GM18858 (cell line): ENCODE measurements around the gene CACNA1E.

ENCODE experiments used
- ATAC-seq: cut with Tn5 transposase; IDR thresholded peaks from one replicate; pipeline ENCODE4 v1.9.1; 2021; ENCODE audit not compliant: unreplicated experiment

CACNA1E gene

DNA sequence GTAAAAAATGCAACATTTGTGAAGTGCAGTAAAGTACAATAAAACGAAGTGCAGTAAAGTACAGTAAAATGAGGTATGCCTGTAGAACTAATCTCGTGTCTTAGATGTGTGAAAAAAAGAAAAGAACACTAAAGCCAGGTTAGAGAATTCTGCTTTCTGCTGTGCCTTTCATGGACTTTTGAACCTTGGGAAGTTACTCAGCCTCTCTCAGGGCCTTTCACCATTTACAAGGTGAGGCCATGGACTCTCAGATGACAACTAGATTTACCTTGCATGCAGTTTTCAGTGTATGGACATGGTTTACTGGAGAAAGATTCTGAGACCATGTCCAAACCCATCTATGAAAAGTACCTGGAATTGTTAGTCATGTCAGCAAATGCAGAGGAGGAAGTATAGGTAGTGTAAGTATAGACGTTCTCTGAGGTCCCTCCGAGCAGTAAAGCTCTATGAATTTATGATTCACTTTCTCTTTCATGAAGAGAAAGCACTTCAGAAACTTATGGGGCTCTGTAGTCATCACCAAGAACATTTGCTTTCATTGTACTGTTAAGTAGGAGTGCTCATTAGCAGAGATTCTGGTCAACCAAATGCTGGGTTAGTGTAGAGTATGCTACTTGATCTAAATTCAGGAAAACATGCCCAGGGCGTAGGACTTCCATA lies 143.1 kb downstream of the CACNA1E start:
- no peak for ATAC-seq

GRCh38 chr1:181630398-181630797 lies 147.1 kb downstream of the CACNA1E start:
- ATAC-seq = no peak

- no peak for ATAC-seq
These were observed 147.5 kb downstream of the CACNA1E start for GRCh38 chr1:181630838-181631237.

GRCh38 chr1:181632492-181632891 lies 149.2 kb downstream of the CACNA1E start:
- ATAC-seq = no peak

DNA sequence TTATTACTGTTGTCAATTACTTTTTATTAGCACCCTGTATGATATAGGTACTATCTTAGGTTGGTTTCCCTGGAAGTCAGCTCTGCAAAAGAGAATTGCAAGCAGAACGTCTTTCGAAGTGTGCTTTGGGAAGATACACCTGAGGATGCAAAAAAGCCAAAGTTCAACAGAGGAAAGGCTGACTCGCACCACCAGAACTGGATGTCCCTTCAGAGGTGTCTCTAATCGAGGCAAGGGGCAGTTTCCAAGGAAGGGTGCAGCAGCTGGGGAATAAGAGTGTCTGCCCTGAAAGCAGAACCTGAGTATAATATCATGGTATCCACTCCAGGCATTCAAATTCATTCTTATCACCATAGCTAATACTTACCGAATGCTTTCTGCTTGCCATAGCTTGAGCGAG lies 149.6 kb downstream of the CACNA1E start:
- ATAC-seq = no peak

GRCh38 chr1:181635110-181635509 lies 151.8 kb downstream of the CACNA1E start:
- no peak for ATAC-seq

- no peak for ATAC-seq
These were observed 154.7 kb downstream of the CACNA1E start for GRCh38 chr1:181637998-181638397.

DNA sequence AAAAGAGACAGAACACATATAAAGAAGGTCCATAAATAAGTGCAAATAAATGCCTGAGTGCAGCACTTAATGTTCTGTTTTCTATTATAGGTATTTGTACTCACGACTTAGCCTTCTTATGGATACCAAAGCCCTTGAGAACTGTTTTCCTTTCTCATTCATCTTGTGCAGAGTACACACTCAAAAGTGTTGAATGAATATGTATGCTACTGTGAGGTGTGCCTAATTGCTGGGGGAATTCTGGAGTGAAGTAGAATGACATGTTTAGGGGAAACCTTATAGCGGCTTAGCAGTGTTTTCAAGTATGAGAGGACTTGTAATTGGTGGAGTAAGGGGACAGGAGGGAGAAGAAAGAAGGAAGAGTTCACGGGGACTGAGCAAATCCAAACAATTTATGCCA lies 157.6 kb downstream of the CACNA1E start:
- no peak for ATAC-seq

DNA sequence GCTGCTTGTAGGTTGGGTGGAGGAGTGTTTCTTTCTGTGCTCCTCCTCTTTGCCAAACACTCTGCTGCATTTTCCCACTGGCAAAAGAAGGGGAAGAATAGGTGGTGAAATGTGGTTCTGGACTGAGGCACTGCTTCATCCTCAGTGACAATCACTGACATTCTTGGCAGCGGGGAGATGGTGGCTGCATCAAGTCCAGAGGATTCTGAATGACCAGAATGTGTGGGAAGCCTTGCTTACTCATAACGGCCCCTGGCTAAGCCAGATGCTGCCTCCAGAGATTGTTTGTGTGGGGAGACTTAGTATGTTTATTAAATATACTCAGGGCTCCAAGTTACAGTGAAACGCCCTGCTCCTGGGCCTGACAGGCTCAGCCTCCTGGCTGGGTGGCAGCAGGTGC lies 160.3 kb downstream of the CACNA1E start:
- ATAC-seq = no peak

GRCh38 chr1:181645171-181645570 lies 161.9 kb downstream of the CACNA1E start:
- ATAC-seq = no peak

DNA sequence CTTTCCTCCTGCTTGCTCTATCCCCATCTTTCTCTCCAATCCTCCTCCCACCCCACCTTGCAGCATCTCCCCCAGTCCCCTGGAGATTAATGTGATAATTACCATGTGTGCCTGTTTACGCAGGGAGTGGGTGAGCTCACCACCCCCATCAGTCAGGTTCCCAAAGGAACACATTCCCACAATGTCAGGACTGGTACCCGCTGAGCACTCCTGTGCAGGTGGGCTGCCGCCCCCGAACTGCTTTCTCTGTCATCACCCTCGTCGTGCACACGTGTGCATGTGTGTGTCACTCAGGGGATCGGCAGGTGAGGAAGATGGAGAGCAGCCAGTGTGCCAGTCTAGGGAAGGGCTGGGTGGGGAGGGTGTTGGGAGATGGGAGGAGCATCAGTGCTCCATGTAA lies 163.4 kb downstream of the CACNA1E start:
- no peak for ATAC-seq

DNA sequence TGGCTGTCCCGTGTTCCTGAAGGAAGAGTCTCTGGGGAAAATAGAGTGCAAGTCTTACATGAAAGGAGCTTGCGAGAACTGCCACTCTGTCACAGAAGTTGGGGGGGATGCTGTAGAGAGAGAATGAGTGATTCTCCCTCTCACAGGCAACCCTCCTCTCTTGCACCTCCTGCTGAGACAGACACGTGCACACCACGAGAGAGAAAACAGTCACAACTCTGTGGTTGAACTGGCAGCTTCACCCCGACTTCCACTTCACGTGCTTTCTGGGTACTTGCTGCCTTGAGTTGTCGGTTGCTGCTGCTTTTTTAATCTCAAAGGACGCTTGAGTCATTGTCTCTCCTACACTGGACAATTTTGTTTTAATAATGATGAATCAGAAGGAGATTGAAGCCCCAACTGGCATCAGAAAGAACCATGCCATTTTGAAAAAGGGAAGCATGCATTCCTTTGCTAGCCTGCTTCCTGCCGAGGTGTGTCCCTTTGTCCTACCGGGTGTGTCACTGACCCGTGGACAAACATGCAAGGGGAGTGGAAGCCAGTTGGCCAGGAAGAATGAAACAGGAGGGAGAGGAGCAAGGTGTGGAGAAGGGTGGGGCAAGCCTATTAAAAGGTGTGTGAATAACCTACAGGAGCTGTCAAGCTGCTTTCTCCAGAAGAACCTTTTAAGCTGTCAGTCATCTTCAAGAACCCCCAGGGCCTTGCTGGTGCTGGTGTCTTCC lies 164.2 kb downstream of the CACNA1E start:
- no peak for ATAC-seq

- no peak for ATAC-seq
These were observed 168.0 kb downstream of the CACNA1E start for GRCh38 chr1:181651276-181651675.

DNA sequence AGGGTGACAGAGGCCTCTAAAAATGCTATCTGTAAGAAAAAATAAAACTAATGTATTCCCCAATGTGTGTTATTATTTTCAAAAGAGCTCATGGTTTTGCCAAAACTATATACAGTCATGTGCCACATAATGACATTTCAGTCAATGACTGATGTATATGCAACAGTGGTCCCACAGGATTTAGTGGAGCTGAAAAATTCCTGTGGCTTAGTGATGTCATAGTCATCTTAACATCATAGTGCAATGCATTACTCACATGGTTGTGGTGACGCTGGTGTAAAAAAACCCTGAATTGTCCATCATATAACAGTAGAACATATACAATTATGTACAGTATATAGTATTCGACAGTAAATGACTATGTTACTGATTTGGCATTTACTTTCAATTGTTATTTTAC lies 172.4 kb downstream of the CACNA1E start:
- ATAC-seq = no peak

GRCh38 chr1:181656491-181656890 lies 173.2 kb downstream of the CACNA1E start:
- ATAC-seq = no peak

DNA sequence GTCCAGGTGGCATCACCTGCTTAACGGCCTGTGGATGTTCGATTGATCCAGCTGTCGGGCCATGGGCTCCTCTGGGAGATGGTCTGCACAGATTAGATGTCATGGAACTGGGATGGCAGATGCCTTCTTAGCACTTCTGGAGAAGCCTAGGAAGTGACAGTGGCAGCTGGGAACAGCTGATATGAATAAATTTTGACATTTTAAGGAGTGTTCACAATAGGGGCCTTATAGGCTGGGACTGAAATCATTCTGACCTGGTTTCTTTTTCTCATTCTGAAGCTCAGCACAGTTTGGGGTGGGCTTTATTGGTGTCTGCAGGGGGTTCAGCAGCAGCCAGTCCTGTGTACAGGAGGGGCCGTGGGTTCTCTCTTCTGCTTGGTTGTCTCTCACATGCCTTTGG lies 175.3 kb downstream of the CACNA1E start:
- ATAC-seq = no peak

GRCh38 chr1:181659321-181659957 lies 176.1 kb downstream of the CACNA1E start:
- no peak for ATAC-seq

DNA sequence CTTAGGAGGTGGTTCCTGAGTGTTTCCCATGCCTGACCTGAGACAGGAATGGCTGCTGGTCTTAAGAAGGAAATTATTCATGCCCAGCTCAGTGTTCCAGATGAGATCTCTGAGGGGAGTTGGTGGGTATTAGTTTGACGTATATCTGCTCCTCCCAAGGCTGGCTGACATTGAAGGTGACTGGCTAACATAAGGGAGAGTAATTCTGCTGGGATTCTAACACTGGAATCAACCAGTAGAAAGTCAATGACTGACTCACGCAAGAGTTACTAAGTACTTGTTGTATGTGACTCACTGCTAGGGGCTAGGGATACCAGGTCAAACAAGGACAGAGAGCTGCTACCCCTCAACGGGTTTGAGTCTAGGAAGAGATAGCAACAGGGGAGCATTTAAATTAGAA lies 177.3 kb downstream of the CACNA1E start:
- no peak for ATAC-seq

- ATAC-seq = no peak
These were observed 178.3 kb downstream of the CACNA1E start for GRCh38 chr1:181661569-181661968.

- ATAC-seq = no peak
These were observed 179.3 kb downstream of the CACNA1E start for GRCh38 chr1:181662606-181663005.

DNA sequence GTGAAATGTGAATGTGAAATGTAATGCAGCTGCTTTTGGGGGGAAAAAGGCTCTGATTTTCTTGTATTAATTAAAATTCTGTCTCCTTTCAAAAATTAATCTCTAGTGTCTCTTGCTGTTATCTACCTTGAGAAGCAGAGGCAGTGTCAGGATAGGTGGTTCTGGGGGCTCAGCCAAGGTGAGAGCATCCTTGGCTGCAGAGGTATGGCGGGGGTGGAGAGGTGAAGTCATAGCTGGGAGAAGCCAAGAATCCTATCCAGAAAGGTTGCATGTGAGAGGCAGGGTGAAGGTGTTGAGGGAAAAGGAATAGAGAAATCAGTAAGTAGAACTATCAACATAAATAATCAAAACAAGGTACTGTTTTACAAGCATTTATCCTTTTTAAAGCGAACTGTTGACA lies 181.2 kb downstream of the CACNA1E start:
- ATAC-seq = no peak

- ATAC-seq = no peak
These were observed 185.9 kb downstream of the CACNA1E start for GRCh38 chr1:181669246-181669645.
